HG03159 (cell line): Measurements from ENCODE around the gene DBNDD1.
A peak's percentile ranks its signal among the peaks of the same experiment; 100 is the strongest.
"Not testable (repeated sequence)": the region's sequence is repeated elsewhere in the genome, so short reads cannot be mapped to it uniquely, and the experiment has no call there.

Source experiments
- ATAC-seq: cut with Tn5 transposase; IDR thresholded peaks from one replicate; pipeline ENCODE4 v1.9.1; 2021; ENCODE audit warnings: mild to moderate bottlenecking, moderate library complexity; ENCODE audit not compliant: unreplicated experiment

The DBNDD1 gene

DNA sequence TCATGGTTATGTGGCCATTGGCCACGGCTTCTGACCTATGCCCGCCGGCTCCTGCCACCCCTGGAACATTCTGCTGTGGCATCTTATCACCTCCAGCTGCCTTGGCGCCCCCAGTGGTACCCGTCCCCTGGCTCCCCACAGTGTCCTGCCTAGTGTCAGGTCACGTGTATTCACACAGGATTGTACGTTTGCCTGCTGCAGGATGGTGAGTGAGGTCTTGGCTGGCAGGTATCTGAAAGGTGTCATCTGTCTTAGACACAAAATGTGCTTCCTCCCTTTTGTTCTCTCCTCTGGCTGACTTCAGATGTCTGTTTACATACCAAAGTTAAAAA, 24.9 kb downstream of the DBNDD1 start:
- ATAC-seq: no peak

GRCh38 chr16:89993971-89994370, 25.3 kb downstream of the DBNDD1 start:
- ATAC-seq: no peak

DNA sequence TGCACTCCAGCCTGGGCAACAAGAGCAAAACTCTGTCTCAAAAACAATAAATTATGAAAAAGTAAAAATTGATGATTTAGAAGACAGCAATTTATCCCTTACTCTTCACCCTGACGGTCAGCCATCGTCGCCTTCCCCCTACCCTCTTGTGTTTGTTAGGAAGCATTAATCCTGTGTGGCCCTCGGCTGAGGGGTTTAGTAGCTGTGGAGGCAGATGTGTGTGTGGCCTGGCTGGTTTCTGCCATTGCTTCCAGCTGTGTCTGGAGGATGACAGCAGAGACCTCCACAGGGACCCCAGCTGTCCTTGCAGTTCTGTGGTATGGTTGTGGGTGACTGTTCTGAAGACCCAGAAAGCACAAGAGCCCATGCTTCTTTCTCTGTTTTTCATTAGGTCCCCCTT, 25.9 kb downstream of the DBNDD1 start:
- no peak for ATAC-seq

DNA sequence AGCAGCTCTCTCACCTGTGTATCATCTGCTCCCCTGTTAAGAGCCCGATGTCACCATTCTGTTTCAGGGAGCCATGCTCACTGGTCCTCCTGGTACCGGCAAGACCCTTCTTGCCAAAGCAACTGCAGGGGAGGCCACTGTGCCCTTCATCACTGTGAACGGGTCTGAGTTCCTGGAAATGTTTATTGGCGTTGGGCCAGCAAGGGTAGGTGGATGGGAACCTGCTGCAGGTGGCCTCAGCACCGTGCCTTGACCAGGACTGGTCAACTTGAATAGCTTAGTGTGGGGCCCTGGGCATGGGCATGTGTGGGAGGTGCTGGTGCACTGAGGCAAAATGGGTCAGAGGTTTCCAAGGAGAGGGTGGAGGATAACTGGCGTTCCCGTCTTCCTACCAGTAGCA, 28.5 kb downstream of the DBNDD1 start:
- ATAC-seq: no peak

- ATAC-seq: no peak
These were observed 30.3 kb downstream of the DBNDD1 start for GRCh38 chr16:89988951-89989350.

DNA sequence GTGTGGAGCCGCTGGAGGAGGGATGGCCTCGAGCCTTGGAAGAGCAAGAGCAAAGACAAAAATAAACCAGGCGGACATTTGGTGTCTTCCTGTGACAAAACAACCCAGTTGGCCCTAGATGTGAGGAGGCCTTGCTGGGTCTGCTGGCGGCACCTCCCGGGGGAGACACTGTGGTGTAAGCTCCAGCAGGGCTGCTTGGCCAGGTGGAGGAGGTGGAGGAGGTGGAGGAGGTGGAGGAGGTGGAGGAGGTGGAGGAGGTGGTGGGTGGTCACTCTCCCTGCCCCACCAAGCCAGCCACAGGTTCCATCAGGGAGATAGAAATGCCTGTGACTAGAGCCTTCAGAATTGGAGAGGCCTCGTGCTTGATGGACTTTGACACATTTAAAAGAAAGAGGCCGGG, 32.1 kb downstream of the DBNDD1 start:
- no peak for ATAC-seq

- ATAC-seq: no peak
These were observed 32.7 kb downstream of the DBNDD1 start for GRCh38 chr16:89986600-89986999.

- no peak for ATAC-seq
These were observed 34.0 kb downstream of the DBNDD1 start for GRCh38 chr16:89985219-89985618.

- no peak for ATAC-seq
These were observed 35.0 kb downstream of the DBNDD1 start for GRCh38 chr16:89984216-89984615.

- no peak for ATAC-seq
These were observed 35.7 kb downstream of the DBNDD1 start for GRCh38 chr16:89983536-89983935.

- ATAC-seq: no peak
These were observed 36.9 kb downstream of the DBNDD1 start for GRCh38 chr16:89982318-89982717.

DNA sequence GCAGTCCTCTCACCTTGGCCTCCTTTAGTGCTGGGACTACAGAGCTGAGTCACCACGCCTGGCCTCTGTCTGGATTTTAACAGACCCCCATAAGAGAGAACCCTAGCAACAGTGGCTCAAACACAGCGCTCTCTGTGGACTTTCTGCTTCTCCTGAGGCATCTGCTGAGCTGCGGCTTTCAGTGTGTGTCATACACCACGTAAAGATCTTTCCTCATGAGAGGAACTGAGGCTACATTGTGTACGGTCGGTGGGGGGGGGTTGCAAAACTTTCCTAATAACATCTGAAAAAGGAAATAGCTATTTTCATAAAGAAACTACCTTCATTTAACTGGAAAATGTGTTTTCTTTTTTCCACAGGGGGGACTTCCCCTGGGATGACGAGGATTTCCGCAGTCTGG, 37.8 kb downstream of the DBNDD1 start:
- ATAC-seq: no peak

DNA sequence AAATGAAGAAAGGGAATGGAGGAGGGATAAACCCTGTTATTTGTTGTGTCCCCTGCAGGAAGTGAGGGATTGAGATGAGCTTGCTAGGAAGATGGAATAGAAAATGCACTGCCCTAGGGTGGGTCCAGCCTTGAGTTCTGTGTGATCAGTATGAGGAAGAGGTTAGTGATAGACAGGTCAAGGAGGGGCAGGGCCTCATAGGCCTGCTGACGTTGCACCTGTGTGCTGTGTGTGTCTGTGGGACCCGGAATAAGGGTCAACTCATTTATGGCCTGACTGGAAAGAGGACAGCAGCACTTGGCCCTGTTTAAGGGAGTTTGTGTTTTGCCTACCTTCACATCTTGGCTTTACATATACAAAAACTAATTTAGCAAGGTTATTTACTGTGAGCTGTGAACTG, 44.4 kb downstream of the DBNDD1 start:
- ATAC-seq: no peak

- ATAC-seq: no peak
These were observed 45.5 kb downstream of the DBNDD1 start for GRCh38 chr16:89973654-89974335.

DNA sequence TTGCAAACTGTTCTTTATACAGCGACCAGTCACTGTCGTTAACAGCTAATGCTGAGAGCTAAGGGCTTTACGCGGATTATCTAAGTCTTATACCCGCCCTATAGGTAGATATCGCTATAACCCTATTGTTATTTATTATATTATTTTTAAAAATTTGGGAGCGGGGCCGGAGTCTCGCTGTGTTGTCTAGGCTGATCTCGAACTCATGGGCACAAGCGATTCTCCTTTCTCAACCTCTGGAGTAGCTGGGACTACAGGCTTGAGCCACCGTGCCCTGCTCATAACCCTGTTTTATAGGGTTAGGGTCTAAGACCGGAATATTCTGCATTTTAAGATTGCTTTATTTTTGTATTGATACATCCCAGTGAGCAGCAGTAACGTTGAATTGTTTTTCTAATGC, 46.0 kb downstream of the DBNDD1 start:
- ATAC-seq: no peak

- ATAC-seq: peak; percentile 82
These were observed 46.7 kb downstream of the DBNDD1 start for GRCh38 chr16:89972244-89973234.

- ATAC-seq: no peak
These were observed 47.6 kb downstream of the DBNDD1 start for GRCh38 chr16:89971495-89972243.

- ATAC-seq: no peak
These were observed 49.4 kb downstream of the DBNDD1 start for GRCh38 chr16:89969741-89970410.

DNA sequence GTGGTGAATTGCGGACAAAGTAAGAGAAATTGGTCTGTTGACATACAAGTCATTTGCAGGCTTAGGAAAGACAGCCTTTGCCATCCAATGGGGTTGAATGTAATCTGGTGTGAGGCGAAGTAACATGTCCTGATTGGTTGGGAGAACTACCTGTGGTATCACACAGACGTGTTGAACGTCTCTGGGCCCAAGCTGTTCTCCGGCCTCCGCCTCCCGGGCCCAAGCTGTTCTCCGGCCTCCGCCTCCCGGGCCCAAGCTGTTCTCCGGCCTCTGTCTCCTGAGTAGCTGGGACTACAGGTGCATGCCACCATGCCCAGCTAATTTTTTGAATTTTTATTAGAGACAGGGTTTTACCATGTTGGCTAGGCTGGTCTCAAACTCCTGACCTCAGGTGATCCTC, 51.2 kb downstream of the DBNDD1 start:
- ATAC-seq: not testable (repeated sequence)

- not testable (repeated sequence) for ATAC-seq
These were observed 51.8 kb downstream of the DBNDD1 start for GRCh38 chr16:89967436-89967835.

- no peak for ATAC-seq
These were observed 52.5 kb downstream of the DBNDD1 start for GRCh38 chr16:89966756-89967155.
